HUES6 (cell line): Measurements from ENCODE around the gene POLRMT.
A peak's percentile ranks its signal among the peaks of the same experiment; 100 is the strongest.

Source experiments
- H3K27ac ChIP-seq: 2 replicates; pipeline ENCODE4 v1.7.0; 2013; ENCODE audit warnings: low read depth, mild to moderate bottlenecking, low read length, inconsistent platforms
- H3K27me3 ChIP-seq: 2 replicates; pipeline ENCODE4 v1.6.1; 2013; ENCODE audit warnings: low read length; ENCODE audit not compliant: control insufficient read depth, insufficient read depth
- H3K36me3 ChIP-seq: 2 replicates; pipeline ENCODE4 v1.6.1; 2013; ENCODE audit warnings: low read length; ENCODE audit not compliant: control insufficient read depth, insufficient read depth
- H3K4me1 ChIP-seq: 2 replicates; pipeline ENCODE4 v1.6.1; 2013; ENCODE audit warnings: low read length; ENCODE audit not compliant: control insufficient read depth, insufficient read depth
- H3K4me3 ChIP-seq: 2 replicates; pipeline ENCODE4 v1.5.1; 2013; ENCODE audit warnings: low read depth, low read length
- H3K9ac ChIP-seq: one replicate; pipeline ENCODE4 v1.6.1; 2013; ENCODE audit warnings: mild to moderate bottlenecking, low read length
- H3K9me3 ChIP-seq: 2 replicates; pipeline ENCODE4 v1.6.1; 2013; ENCODE audit warnings: low read depth, low read length; ENCODE audit not compliant: control insufficient read depth, insufficient read depth

Gene POLRMT

DNA sequence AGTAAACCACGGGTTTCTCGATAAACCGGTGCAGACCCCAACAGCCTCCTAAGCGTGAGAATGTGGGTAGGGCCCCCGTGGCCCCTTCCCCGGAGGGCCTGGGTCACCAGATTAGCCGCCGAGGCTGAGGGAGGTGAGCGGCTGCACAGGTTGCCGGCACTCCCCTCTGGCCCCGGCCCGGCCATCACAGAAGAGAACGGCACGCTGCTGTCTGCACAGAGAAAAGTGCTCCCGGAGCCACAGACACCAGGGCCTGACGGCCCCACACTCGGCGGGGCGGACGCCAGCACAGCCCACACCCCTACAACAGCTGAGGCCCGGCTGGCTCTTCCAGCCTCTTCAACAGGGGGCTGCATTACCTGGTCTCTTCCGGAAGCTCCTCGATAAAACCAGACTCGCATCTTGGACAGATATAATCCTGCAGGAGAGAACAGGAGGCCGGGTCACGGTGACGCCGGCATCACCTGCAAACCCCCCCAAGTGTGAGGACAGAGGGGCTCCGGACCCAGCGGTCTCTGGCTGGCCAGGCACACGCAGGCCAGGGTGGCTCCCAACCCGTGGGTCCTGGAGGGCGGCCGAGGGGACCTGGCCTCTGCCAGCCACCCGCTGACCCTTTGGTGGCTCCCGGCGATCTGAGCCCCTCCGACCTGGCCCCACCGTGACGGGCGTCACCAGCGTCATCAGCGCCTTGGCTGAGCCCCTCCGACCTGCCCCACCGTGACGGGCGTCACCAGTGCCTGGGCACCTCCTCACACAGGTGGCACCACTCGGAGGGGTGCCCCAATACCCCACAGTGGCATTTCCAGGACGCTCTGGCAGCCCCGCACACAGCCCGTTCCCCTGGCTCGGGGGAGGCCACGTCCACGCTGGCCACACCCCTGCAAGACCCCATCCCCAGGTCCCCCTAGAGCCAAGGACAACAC is 19.4 kb upstream of the POLRMT start:
- Histone ChIP-seq H3K9ac (no peak overlapping the region), H3K4me1 (no peaks in the 10 kb centered on the region), H3K4me3 (no peak overlapping the region), H3K36me3 (peaks cover 73% of the 10 kb centered on the region), H3K9me3 (no peaks in the 10 kb centered on the region), H3K27me3 (no peaks in the 10 kb centered on the region), H3K27ac (peak overlapping the region; percentile 26; the same call in 1 of the 2 replicates)

DNA sequence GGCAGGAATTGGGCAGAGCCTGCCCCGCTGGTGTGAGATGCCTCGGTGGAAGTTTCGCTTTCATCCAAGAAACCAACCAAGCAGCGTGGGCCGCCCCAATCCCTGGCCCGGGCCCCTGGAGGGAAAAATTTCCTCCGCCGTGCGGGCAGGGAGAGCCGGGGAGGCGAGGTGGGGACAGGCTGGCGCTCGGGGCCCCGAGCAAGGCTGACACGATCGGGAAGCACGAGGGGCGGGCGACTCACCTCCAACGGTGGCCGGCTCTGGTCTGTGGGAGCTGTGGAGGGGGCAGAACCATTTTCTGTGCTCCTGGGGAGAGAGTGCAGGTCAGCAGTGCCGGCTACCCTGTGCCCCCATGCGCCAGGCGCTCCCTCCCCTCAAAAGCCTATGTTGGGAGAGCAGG is 18.7 kb upstream of the POLRMT start:
- H3K9ac ChIP-seq: no peak overlapping the region
- H3K9me3 ChIP-seq: no peaks in the 10 kb centered on the region
- no peak overlapping the region for H3K4me3 ChIP-seq
- H3K27me3 ChIP-seq: no peaks in the 10 kb centered on the region
- H3K27ac ChIP-seq: no peak overlapping the region
- peaks cover 73% of the 10 kb centered on the region for H3K36me3 ChIP-seq
- H3K4me1 ChIP-seq: no peaks in the 10 kb centered on the region

DNA sequence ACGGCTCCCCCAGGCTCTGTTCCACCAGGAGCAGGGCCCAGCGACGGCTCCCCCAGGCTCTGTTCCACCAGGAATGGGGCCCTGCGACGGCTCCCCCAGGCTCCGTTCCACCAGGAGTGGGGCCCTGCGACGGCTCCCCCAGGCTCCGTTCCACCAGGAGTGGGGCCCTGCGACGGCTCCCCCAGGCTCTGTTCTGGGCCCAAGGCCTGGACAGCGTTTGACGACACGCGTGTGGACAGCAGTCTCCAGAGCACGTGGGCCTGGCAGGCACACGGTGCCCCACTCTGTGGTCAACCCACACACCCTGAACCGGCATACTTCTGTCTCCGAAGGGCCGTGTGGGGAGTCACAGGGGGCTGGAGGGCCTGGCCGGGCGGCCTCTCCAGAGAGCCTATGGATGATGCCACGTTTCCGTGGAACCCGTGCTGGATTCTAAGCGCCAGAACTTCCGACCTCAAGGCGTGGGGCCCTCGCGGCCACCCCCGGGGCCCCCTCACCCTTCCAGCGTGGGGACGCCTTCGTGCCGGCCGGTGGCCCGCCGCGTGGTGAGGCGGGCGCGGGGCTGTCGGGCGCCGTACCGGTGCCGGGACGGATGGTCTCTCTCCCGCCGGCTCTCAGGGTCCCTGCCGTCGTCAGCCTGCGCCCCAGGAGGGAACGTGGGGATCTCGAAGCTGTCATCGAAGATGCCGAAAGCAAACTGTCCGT is 17.9 kb upstream of the POLRMT start:
- Histone ChIP-seq H3K36me3 (peaks cover 78% of the 10 kb centered on the region), H3K9ac (no peak overlapping the region), H3K4me1 (no peaks in the 10 kb centered on the region), H3K27me3 (no peaks in the 10 kb centered on the region), H3K9me3 (no peaks in the 10 kb centered on the region), H3K27ac (no peak overlapping the region), H3K4me3 (no peak overlapping the region)

DNA sequence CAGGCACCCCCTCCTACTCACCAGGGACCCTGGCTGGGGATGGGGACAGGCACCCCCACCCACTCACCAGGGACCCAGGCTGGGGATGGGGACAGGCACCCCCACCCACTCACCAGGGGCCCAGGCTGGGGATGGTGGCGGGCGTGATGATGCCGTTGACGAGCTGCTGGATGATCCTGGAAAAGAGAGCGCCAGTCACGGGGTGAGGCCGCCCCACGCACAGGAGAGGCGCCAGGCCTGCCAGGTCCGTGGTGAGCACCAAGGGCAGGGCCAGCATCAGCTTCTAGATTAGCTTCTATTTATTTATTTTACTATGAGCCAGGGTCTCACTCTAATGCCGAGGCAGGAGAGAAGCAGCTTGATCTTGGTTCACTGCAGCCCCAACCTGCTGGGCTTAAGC is 16.8 kb upstream of the POLRMT start:
- Histone ChIP-seq H3K4me3 (no peak overlapping the region), H3K27me3 (no peaks in the 10 kb centered on the region), H3K36me3 (peaks cover 81% of the 10 kb centered on the region), H3K27ac (no peak overlapping the region), H3K9me3 (no peaks in the 10 kb centered on the region), H3K4me1 (no peaks in the 10 kb centered on the region), H3K9ac (no peak overlapping the region)

DNA sequence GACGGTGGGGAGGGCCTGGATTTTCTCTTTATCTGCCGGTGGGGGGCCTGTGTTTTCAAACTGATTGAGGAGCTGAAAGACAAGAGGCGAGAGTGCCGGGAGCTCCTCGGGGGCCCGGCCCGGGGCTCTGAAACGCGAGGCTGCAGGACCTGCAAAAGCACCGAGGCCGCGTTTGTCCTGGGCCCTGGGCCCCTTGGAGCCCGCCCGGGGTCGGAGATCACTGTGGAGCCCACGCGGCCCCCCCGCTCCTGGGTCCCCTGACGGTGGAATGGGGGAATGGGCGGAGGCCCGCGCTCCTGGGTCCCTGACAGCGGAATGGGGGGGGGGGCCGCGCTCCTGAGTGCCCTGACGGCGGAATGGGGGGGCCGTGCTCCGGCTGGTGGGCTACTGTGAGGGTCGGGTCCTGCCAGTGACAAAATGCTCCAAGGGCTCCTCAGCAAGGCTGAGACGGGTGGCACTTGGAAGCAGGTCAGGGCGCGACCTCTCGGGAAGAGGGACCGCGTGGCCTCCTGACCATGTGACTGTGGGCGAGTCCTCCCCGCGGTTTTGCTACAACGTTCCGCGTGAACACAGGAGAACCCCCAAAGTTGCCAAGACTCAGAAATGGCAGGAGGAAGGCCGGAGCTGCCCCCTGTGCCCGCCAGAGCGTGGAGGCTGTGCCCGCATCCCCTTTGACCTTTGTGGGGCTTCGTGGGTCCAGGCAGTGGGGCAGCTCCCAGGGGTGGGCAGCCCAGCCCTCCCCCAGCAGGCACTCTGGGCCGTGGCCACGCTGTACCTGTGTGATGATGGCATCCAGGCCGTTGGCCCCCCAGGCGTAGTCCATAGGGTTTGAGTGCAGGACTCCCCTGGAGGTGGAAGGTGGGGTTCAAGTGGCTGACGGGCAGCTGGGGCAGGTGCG is 15.8 kb upstream of the POLRMT start:
- Histone ChIP-seq H3K9me3 (no peaks in the 10 kb centered on the region), H3K4me1 (no peaks in the 10 kb centered on the region), H3K9ac (no peak overlapping the region), H3K27me3 (no peaks in the 10 kb centered on the region), H3K36me3 (peaks cover 82% of the 10 kb centered on the region), H3K4me3 (no peak overlapping the region), H3K27ac (no peak overlapping the region)

DNA sequence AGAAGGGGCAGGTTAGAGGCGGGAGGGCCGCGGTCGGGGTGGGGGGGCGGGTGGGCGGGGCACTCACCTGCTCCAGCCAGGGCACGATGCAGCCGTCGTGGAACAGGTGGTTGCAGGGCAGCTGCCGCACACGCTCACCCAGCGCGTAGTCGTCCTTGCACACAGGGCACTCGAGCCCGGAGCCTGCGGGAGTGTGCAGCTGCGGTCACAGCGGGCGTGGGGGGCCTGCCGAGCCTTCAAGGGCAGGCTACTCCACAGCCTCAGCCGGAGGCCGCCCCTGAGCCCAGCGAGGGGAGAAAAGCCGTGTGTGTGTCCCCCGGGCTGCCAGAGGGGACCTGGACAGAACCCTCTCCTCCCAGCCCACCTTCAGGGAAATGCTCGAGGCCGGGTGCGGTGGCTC is 15.0 kb upstream of the POLRMT start:
- no peak overlapping the region for H3K27ac ChIP-seq
- H3K27me3 ChIP-seq: no peaks in the 10 kb centered on the region
- H3K36me3 ChIP-seq: peaks cover 77% of the 10 kb centered on the region
- H3K9me3 ChIP-seq: no peaks in the 10 kb centered on the region
- H3K4me3 ChIP-seq: no peak overlapping the region
- H3K9ac ChIP-seq: no peak overlapping the region
- H3K4me1 ChIP-seq: no peaks in the 10 kb centered on the region

DNA sequence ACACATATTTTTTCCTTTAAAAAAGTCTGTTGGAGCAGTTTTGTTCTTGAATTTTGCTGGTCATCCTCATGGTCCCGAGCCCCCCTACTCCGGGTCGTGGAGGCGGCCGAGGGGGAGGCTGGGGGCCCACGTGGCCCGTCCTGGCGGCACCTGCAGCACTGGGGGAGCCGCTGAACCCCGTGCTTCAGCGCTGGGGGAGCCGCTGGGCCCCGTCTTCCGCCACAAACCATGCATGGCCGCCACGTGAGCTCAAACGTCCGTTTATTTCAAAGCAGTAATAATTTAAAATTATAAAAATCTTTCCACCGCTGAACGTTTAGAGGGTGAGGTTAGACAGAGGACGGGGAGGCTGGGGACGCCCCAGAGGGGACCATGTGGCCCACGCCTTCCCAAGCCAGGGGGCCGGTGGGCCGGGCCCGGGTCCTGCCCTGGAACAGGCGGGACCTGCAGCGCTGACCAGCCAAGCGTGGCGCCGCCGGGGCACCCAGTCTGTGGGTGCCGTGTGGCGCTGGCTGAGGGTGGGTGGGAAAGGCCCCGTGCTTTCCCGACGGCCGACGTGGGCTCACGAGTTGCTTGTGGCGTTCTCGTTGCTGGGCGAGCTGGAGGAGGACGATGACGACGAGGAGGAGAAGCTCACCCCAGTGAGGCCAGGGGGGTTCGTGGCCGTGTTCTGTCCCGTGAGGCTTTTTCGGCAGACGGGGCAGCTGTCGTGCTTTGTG is 14.4 kb upstream of the POLRMT start:
- H3K9me3 ChIP-seq: no peaks in the 10 kb centered on the region
- no peaks in the 10 kb centered on the region for H3K27me3 ChIP-seq
- peaks cover 71% of the 10 kb centered on the region for H3K36me3 ChIP-seq
- no peak overlapping the region for H3K9ac ChIP-seq
- no peaks in the 10 kb centered on the region for H3K4me1 ChIP-seq
- no peak overlapping the region for H3K4me3 ChIP-seq
- no peak overlapping the region for H3K27ac ChIP-seq

DNA sequence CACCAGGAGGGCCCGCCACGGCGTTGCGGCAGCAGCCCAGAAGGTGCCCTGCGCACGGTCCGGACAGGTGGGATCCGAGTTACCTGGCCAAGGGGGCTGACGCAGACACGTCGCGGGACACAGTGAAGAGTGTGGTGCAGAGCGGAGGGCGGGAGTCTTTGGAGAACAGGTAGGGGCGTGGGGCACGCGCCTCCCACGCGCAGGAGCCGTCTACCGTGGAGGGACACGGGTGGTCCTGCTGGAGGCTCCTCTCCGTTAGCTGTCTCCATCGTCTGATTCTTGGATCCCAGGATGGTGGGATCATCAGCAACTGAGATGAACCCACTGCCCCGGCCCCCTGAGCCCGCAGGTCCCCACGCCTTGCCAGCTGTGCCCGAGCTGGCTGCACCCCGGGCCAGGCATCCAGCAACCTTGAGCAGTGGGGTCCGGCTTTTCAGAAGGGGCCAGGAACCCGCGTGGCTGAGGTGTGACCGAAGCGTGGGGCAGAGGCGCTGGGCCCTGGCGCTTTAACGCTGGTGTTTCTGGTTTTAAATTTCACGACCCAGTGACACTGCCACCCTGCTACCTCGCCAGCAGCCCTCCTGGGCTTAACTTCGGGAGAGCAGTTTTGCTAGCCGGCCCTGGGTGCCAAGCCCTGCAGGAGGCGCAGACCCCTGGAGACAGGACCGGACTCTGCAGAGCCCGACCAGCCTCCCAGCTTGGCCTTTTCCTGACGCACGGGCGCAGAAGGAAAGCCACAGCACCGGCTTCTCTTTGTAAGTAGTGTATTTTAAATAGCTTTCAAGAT is 13.6 kb upstream of the POLRMT start:
- Histone ChIP-seq H3K4me3 (no peak overlapping the region), H3K27me3 (no peaks in the 10 kb centered on the region), H3K9me3 (no peaks in the 10 kb centered on the region), H3K9ac (no peak overlapping the region), H3K4me1 (no peaks in the 10 kb centered on the region), H3K36me3 (peaks cover 64% of the 10 kb centered on the region), H3K27ac (no peak overlapping the region)

DNA sequence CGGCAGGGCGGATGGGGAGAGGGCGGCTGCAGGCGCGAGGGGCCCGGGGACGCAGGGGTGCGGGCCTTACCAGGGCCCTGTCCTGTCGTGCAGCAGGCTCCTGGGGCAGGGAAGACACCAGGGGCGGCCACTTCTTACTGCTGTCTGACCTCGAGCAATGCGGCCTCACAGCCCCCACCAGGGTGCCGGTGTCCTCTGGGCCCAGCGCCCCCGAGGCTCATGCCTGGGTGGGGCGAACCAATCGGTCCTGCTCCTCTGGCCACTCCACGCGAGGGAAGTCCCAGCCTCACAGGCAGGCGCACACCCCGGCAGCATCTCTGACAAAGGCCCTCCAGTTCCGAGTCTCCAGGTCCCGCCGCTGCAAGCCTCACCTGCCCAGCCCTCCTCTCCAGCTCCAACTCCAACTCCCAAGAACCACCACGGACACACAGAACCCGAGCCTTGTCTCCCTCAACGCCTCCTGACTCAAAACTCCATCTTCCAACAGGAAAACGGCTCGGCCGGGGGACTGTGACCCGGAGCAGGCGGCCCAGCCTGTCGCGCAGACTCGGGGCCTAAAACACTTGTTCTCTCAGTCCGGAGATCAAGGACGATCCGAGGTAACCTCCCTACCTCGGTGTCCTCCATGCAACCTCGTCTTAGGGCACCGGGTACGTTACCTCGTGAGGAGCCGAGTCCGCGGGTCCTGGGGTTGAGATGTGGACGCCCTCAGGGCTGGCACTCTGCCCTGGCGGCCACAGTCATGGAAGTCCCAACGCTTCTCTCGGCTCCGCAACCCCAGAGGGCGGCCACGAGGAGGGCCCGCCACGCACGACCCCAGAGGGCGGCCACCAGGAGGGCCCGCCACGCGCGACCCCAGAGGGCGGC is 12.8 kb upstream of the POLRMT start:
- H3K27ac ChIP-seq: no peak overlapping the region
- no peaks in the 10 kb centered on the region for H3K9me3 ChIP-seq
- no peaks in the 10 kb centered on the region for H3K4me1 ChIP-seq
- H3K36me3 ChIP-seq: peaks cover 56% of the 10 kb centered on the region
- H3K27me3 ChIP-seq: no peaks in the 10 kb centered on the region
- H3K4me3 ChIP-seq: no peak overlapping the region
- H3K9ac ChIP-seq: no peak overlapping the region
